Upper lobe of left lung (tissue), 6 donors: Measurements from ENCODE around the gene ADGRE2. TPM values are rescaled to one million over a fixed set of nuclear protein-coding genes. Genes with fewer than 3 reads are reported as not detected.

Source experiments
- ATAC-seq, 2 donors: fragments of 200-7000 bp; cut with Tn5 transposase; one replicate each; pipeline ENCODE4 v1.9.1; 2022; ENCODE audit warnings: mild to moderate bottlenecking in 2 of 2, moderate library complexity in 2 of 2; ENCODE audit not compliant: low FRiP score in 2 of 2
- DNase-seq, 2 donors: peaks; one replicate each; pipeline ENCODE4 v3.0.0-alpha.2; 2019 to 2020
- H3K27ac ChIP-seq, 4 donors: fragments of 200-600 bp; sonication (generic); one replicate each; pipeline ENCODE4 v1.5.1; 2016 to 2019
- H3K27me3 ChIP-seq, 4 donors: fragments of 200-600 bp; sonication (generic); one replicate each; pipeline ENCODE4 v1.5.1; 2017 to 2019
- H3K36me3 ChIP-seq, 4 donors: fragments of 200-600 bp; sonication (generic); one replicate each; pipeline ENCODE4 v1.5.1; 2016 to 2019
- H3K4me1 ChIP-seq, 4 donors: fragments of 200-600 bp; sonication (generic); one replicate each; pipeline ENCODE4 v1.5.1; 2018 to 2019
- H3K4me3 ChIP-seq, 4 donors: fragments of 200-600 bp; sonication (generic); one replicate each; pipeline ENCODE4 v1.5.1; 2017 to 2019; ENCODE audit warnings: mild to moderate bottlenecking in 2 of 4, moderate library complexity in 1 of 4
- H3K9me3 ChIP-seq, 4 donors: fragments of 200-600 bp; sonication (generic); one replicate each; pipeline ENCODE4 v1.5.1; 2018 to 2019
- EP300 ChIP-seq, 4 donors: sonication (generic); formaldehyde crosslinking; IDR thresholded peaks; one replicate each; pipeline ENCODE4 v1.5.1; 2017; ENCODE audit warnings: antibody characterized with exemption in 4 of 4, control low read depth in 2 of 4
- POLR2A ChIP-seq, 4 donors: fragments of 450-650 bp; IDR thresholded peaks; one replicate each; pipeline ENCODE4 v1.5.1; 2016 to 2017; ENCODE audit warnings: antibody characterized with exemption in 4 of 4, mild to moderate bottlenecking in 2 of 4
- POLR2AphosphoS5 ChIP-seq, 2 donors: sonication (generic); formaldehyde crosslinking; IDR thresholded peaks; one replicate each; pipeline ENCODE4 v1.5.1; 2017; ENCODE audit warnings: antibody characterized with exemption in 2 of 2
- WGBS, 2 donors: methylation state at CpG; one replicate each; pipeline ENCODE4 v1.1.5; 2017 to 2018; 5-methylcytosine and 5-hydroxymethylcytosine counted together
- total RNA-seq, 6 donors: library from RNA; depleted of rRNA in 4 of 6; stranded (reverse); fragments of >200 nt in 4 of 6; gene quantifications; one replicate each; pipeline versions ENCODE4 v1.1.0 to v1.2.1, GENCODE V29; 2016 to 2021
- TF ChIP-seq, protein P1 (sequence below), 6 experiments: fragments of 450-650 bp in 4 of 6; fragments of 200-600 bp in 2 of 6; sonication (generic) in 2 of 6; IDR thresholded peaks; one replicate each; pipeline ENCODE4 v1.5.1; 2016 to 2019; ENCODE audit warnings: antibody characterized with exemption in 6 of 6
- donor health status: DM: no; HTN: no; CAD: no; lungs with moderate emphysema.
- donor health status: DM: no; HTN: yes; CAD: no; lungs with severe emphysema.

ADGRE2 gene
- total RNA-seq, 6 donors from 2014 or later = 12.3 to 24.1 (median 18.1) TPM

- Histone ChIP-seq H3K27ac (no peak overlapping the region), H3K4me1 (no peaks in the 10 kb centered on the region), H3K27me3 (no peaks in the 10 kb centered on the region), H3K9me3 (no peaks in the 10 kb centered on the region), H3K4me3 (no peak overlapping the region), H3K36me3 (peaks cover 50 to 98% (median 88%) of the 10 kb centered on the region in 4 donors)
- no peak for DNase-seq
- ATAC-seq = no peak
- TF ChIP-seq EP300 (IDR thresholded peaks at IDR 0.05) = no peak
- no peak for TF ChIP-seq POLR2A (IDR thresholded peaks at IDR 0.05)
- TF ChIP-seq, protein P1, sequence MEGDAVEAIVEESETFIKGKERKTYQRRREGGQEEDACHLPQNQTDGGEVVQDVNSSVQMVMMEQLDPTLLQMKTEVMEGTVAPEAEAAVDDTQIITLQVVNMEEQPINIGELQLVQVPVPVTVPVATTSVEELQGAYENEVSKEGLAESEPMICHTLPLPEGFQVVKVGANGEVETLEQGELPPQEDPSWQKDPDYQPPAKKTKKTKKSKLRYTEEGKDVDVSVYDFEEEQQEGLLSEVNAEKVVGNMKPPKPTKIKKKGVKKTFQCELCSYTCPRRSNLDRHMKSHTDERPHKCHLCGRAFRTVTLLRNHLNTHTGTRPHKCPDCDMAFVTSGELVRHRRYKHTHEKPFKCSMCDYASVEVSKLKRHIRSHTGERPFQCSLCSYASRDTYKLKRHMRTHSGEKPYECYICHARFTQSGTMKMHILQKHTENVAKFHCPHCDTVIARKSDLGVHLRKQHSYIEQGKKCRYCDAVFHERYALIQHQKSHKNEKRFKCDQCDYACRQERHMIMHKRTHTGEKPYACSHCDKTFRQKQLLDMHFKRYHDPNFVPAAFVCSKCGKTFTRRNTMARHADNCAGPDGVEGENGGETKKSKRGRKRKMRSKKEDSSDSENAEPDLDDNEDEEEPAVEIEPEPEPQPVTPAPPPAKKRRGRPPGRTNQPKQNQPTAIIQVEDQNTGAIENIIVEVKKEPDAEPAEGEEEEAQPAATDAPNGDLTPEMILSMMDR (IDR thresholded peaks at IDR 0.05) = no peak
- no peak for TF ChIP-seq POLR2AphosphoS5 (IDR thresholded peaks at IDR 0.05)
- WGBS, 2 donors = 92 to 97% methylated on average over 8 of the region's 9 CpGs
Observed at GRCh38 chr19:14700711-14701375, 77.5 kb downstream of the ADGRE2 start.

GRCh38 chr19:14699641-14700040 is 78.7 kb downstream of the ADGRE2 start:
- Histone ChIP-seq H3K4me1 (no peaks in the 10 kb centered on the region), H3K4me3 (no peak overlapping the region), H3K9me3 (no peaks in the 10 kb centered on the region), H3K27ac (no peak overlapping the region), H3K27me3 (no peaks in the 10 kb centered on the region), H3K36me3 (peaks cover 44 to 98% (median 90%) of the 10 kb centered on the region in 4 donors)
- 85 to 95% methylated on average over 8 of the region's 8 CpGs for WGBS, 2 donors
- DNase-seq = no peak
- no peak for TF ChIP-seq POLR2A (IDR thresholded peaks at IDR 0.05)
- TF ChIP-seq, protein P1 (IDR thresholded peaks at IDR 0.05) = no peak
- TF ChIP-seq POLR2AphosphoS5 (IDR thresholded peaks at IDR 0.05) = no peak
- TF ChIP-seq EP300 (IDR thresholded peaks at IDR 0.05) = no peak
- no peak for ATAC-seq

GRCh38 chr19:14695471-14695870 is 82.9 kb downstream of the ADGRE2 start:
- TF ChIP-seq EP300 (IDR thresholded peaks at IDR 0.05) (no peak), POLR2A (IDR thresholded peaks at IDR 0.05) (no peak), POLR2AphosphoS5 (IDR thresholded peaks at IDR 0.05) (no peak)
- TF ChIP-seq, protein P1 (IDR thresholded peaks at IDR 0.05) = no peak
- H3K4me3 ChIP-seq = no peak overlapping the region
- no peaks in the 10 kb centered on the region for H3K9me3 ChIP-seq
- WGBS, 2 donors = 93 to 94% methylated on average over 5 of the region's 5 CpGs
- ATAC-seq (no peak), DNase-seq (no peak)
- H3K4me1 ChIP-seq = peaks cover 3 to 9% (median 8%) of the 10 kb centered on the region in 4 donors
- H3K36me3 ChIP-seq = peaks cover 24 to 71% (median 53%) of the 10 kb centered on the region in 4 donors
- no peaks in the 10 kb centered on the region for H3K27me3 ChIP-seq
- H3K27ac ChIP-seq = no peak overlapping the region

- peaks cover 18 to 64% (median 46%) of the 10 kb centered on the region in 4 donors for H3K36me3 ChIP-seq
- 83 to 89% methylated on average over 8 to 13 of the region's 13 CpGs for WGBS, 2 donors
Observed at GRCh38 chr19:14694641-14695266, 83.6 kb downstream of the ADGRE2 start.

More at GRCh38 chr19:14694641-14695266, 83.6 kb downstream of the ADGRE2 start:
- ATAC-seq = no peak
- Histone ChIP-seq H3K4me1 (peaks cover 5 to 10% (median 10%) of the 10 kb centered on the region in 4 donors), H3K4me3 (no peak overlapping the region), H3K9me3 (no peaks in the 10 kb centered on the region), H3K27ac (no peak overlapping the region), H3K27me3 (no peaks in the 10 kb centered on the region)
- TF ChIP-seq, protein P1 (IDR thresholded peaks at IDR 0.05) = no peak
- no peak for TF ChIP-seq POLR2AphosphoS5 (IDR thresholded peaks at IDR 0.05)
- TF ChIP-seq POLR2A (IDR thresholded peaks at IDR 0.05) = no peak
- TF ChIP-seq EP300 (IDR thresholded peaks at IDR 0.05) = no peak
- no peak for DNase-seq
